Endometrium (tissue), 2 donors: ENCODE measurements around the gene CDKN2B.
"Not testable (repeated sequence)": the region's sequence is repeated elsewhere in the genome, so short reads cannot be mapped to it uniquely, and the experiment has no call there.

Experiments used
- FAIRE-seq: peaks from 2 replicates; lab custom pipeline; 2012; peaks lifted over from hg19 to GRCh38; lab: Jason Lieb, UNC
- donor health status: control.
- donor health status: control.

CDKN2B gene

DNA sequence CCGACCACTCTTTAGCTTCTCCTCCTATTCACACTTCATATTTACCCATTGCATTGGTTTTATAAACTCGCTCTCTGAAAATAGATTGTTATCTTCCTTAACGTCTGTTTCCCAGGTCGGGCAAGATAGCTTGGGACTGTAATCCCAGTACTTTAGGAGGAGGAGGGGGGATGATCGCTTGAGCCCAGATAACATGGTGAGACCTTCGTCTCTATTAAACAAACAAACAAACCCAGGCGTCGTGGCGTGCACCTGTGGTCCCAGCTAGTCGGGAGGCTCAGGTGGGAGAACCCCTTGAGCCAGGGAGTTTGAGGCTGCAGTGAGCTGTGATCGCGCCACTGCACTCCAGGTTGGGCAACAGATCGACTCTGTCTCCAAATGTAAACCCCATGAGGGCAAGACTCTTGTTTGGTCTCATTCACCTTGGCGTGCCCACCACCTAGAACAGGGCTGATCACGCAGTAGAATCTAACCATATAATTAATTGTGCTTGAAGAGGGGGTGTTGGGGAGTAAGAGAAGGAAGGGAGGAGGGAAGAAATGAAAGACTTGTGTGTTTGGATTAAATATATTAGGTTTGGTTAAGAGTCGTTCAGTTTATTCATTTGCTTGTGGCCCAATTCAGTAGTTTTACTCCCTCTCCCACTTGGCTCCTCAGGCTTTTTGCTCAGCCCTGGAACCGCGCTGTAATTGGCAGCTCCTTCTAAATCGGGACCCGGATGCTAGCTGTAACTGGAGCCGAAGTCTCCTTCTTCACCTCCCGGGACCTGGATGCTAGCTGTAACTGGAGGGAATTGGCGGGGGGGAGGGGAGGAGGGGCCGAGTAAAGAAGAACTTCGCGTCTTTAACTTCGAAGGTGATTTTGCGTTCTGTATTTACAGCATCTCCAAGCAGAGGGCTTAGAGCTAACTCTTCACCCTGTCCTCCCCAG lies 39.8 kb downstream of the CDKN2B start:
- no peak for FAIRE-seq

- no peak for FAIRE-seq
Observed at GRCh38 chr9:21968331-21969010, 40.6 kb downstream of the CDKN2B start.

GRCh38 chr9:21967702-21968101 lies 41.4 kb downstream of the CDKN2B start:
- FAIRE-seq = no peak

- FAIRE-seq = no peak
Observed at GRCh38 chr9:21967169-21967568, 41.9 kb downstream of the CDKN2B start.

DNA sequence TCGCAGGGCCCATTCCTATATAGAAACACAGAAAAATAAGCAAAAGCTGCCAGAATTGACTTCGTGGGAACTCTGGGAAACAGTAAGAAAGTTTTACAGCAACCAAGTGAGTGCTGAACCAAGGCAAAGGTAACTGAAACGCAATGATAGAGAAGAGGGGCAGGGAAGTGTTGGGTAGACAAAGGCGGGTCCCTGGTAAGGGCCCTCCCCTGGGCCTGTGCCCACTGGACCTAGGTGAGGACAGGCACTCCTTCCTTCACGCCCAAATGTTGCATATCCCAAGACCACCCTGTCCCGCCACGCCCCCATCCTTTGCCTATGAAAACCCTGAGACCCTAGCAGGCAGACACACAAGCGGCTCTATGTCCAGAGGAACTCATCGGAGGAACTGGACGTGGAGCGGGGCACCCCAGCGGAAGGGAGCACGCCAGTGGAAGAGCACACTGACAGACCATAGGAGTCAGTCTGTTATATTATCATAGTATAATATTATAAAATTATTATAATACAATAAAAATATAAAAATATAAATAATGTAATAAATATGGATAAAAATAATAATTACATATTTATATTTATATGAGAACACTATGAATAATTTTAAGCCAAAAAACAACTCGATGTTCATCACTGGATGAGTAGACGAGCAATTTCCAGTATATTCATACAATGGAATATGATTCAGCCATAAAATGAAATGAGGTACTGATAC lies 42.8 kb downstream of the CDKN2B start:
- FAIRE-seq = no peak

- FAIRE-seq = no peak
Observed at GRCh38 chr9:21965401-21965951, 43.6 kb downstream of the CDKN2B start.

- no peak for FAIRE-seq
Observed at GRCh38 chr9:21964925-21965385, 44.1 kb downstream of the CDKN2B start.

- no peak for FAIRE-seq
Observed at GRCh38 chr9:21961569-21961968, 47.5 kb downstream of the CDKN2B start.

GRCh38 chr9:21959268-21959667 lies 49.8 kb downstream of the CDKN2B start:
- not testable (repeated sequence) for FAIRE-seq

GRCh38 chr9:21958833-21959232 lies 50.3 kb downstream of the CDKN2B start:
- FAIRE-seq = no peak
